Measurements from ENCODE around the gene DIO3. TPM values are rescaled to one million over a fixed set of nuclear protein-coding genes. Genes with fewer than 3 reads are reported as not detected.

The DIO3 gene
- total RNA-seq, 1 donor from 2014 or later = not detected

- no peak overlapping the region for H3K27ac Mint-ChIP-seq (ENCODE audit: unreplicated experiment)
Observed at GRCh38 chr14:101604228-101604934, 43.1 kb downstream of the DIO3 start.

GRCh38 chr14:101604935-101605780 lies 43.9 kb downstream of the DIO3 start:
- no peak overlapping the region for H3K4me3 Mint-ChIP-seq (ENCODE audit: unreplicated experiment)
- no peak for DNase-seq
- TF ChIP-seq CTCF (IDR thresholded peaks at IDR 0.05; ENCODE audit: partially characterized antibody, unreplicated experiment) = no peak
- peaks cover 10% of the 10 kb centered on the region for H3K36me3 Mint-ChIP-seq (ENCODE audit: unreplicated experiment)
- H3K27ac Mint-ChIP-seq (ENCODE audit: unreplicated experiment) = no peak overlapping the region
- peaks cover 6% of the 10 kb centered on the region for H3K27me3 Mint-ChIP-seq (ENCODE audit: unreplicated experiment)
- peaks cover 6% of the 10 kb centered on the region for H3K9me3 Mint-ChIP-seq (ENCODE audit: unreplicated experiment)
- H3K4me1 Mint-ChIP-seq (ENCODE audit: low read depth, unreplicated experiment) = no peaks in the 10 kb centered on the region

More at GRCh38 chr14:101604228-101604934, 43.1 kb downstream of the DIO3 start:
- Mint-ChIP-seq H3K4me3 (ENCODE audit: unreplicated experiment) (no peak overlapping the region), H3K27me3 (ENCODE audit: unreplicated experiment) (peaks cover 6% of the 10 kb centered on the region), H3K9me3 (ENCODE audit: unreplicated experiment) (peaks cover 6% of the 10 kb centered on the region), H3K36me3 (ENCODE audit: unreplicated experiment) (peaks cover 10% of the 10 kb centered on the region), H3K4me1 (ENCODE audit: low read depth, unreplicated experiment) (no peaks in the 10 kb centered on the region)
- TF ChIP-seq CTCF (IDR thresholded peaks at IDR 0.05; ENCODE audit: partially characterized antibody, unreplicated experiment) = no peak
- no peak for DNase-seq

GRCh38 chr14:101605836-101606235 lies 44.5 kb downstream of the DIO3 start:
- Mint-ChIP-seq H3K36me3 (ENCODE audit: unreplicated experiment) (peaks cover 10% of the 10 kb centered on the region), H3K4me3 (ENCODE audit: unreplicated experiment) (no peak overlapping the region), H3K4me1 (ENCODE audit: low read depth, unreplicated experiment) (no peaks in the 10 kb centered on the region), H3K27ac (ENCODE audit: unreplicated experiment) (no peak overlapping the region), H3K27me3 (ENCODE audit: unreplicated experiment) (peaks cover 6% of the 10 kb centered on the region), H3K9me3 (ENCODE audit: unreplicated experiment) (peaks cover 6% of the 10 kb centered on the region)
- no peak for DNase-seq
- no peak for TF ChIP-seq CTCF (IDR thresholded peaks at IDR 0.05; ENCODE audit: partially characterized antibody, unreplicated experiment)

Other genes with a start within 250 kb of the DIO3 start
- 116 TPM for gene PPP2R5C, start 200.2 kb downstream of the DIO3 start, total RNA-seq (ENCODE audit: unreplicated experiment)

All from glutamatergic neuron (in vitro differentiated cells).